Right lobe of liver (tissue), 4 donors: ENCODE results near the gene HSD11B1L.

Experiments used
- POLR2A ChIP-seq: fragments of 450-650 bp; IDR thresholded peaks from one replicate; pipeline ENCODE4 v1.6.1; 2017; ENCODE audit warnings: antibody characterized with exemption, mild to moderate bottlenecking
- TF ChIP-seq, protein P1 (sequence below), 4 donors: fragments of 200-600 bp in 3 of 4; fragments of 450-650 bp in 1 of 4; IDR thresholded peaks; one replicate each; pipeline versions ENCODE4 v1.5.1 to v1.8.0; 2016 to 2022; ENCODE audit warnings: antibody characterized with exemption in 4 of 4, mild to moderate bottlenecking in 2 of 4
- donor health status: DM: no; HTN: no; CAD: no.
- donor health status: DM: no; HTN: no; CAD: no.
- donor health status: DM: no; HTN: yes; CAD: no.

- TF ChIP-seq, protein P1, sequence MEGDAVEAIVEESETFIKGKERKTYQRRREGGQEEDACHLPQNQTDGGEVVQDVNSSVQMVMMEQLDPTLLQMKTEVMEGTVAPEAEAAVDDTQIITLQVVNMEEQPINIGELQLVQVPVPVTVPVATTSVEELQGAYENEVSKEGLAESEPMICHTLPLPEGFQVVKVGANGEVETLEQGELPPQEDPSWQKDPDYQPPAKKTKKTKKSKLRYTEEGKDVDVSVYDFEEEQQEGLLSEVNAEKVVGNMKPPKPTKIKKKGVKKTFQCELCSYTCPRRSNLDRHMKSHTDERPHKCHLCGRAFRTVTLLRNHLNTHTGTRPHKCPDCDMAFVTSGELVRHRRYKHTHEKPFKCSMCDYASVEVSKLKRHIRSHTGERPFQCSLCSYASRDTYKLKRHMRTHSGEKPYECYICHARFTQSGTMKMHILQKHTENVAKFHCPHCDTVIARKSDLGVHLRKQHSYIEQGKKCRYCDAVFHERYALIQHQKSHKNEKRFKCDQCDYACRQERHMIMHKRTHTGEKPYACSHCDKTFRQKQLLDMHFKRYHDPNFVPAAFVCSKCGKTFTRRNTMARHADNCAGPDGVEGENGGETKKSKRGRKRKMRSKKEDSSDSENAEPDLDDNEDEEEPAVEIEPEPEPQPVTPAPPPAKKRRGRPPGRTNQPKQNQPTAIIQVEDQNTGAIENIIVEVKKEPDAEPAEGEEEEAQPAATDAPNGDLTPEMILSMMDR (IDR thresholded peaks at IDR 0.05) = no peak
- TF ChIP-seq POLR2A = no peak
Measured at GRCh38 chr19:5651361-5651760, 29.5 kb upstream of the HSD11B1L start.
